Stimulated activated CD4-positive, alpha-beta T cell treated with anti-CD3 and anti-CD28 coated beads, Interleukin-2, amount 100 ng/mL, for 48 hours (primary cell): ENCODE measurements around the gene RAB22A.
"Not testable (repeated sequence)": the region's sequence is repeated elsewhere in the genome, so short reads cannot be mapped to it uniquely, and the experiment has no call there.

Experiments used
- DNase-seq, 2 donors: peaks; one replicate each; pipeline ENCODE4 v3.0.0-alpha.2; 2020

The RAB22A gene

DNA sequence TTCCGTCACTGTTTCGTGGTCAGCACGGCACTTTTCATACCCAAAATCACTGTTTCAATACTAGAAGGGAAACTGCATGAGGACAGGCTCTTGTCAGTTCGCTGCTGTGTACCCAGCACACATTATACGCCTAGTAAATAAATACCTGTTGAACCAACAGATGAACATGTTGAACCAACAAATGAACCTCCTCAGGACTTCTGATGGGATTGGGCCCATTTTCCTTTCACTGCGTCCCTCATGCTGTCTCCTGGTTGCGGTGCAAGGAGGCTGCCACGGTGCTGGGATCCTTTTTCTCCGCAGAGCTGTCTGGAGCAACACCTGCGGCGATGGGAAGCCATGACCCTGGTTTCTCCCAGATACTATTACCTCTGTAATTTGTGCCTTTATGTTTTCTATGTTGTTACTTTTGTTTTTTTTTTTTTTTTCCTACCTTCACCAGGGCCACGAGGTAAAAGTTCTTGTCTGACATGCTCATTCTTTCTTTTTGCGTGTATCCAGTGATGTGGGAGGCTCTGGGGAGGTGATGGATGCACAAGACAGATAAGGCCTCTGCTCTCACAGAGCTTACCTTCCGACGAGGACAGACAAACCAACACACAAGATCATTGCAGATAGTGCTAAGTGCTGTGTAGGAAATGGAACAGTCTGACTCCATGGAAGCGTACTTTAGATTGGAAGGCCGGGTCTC lies 80.6 kb downstream of the RAB22A start:
- no peak for DNase-seq

- DNase-seq = no peak
Measured at GRCh38 chr20:58390659-58391035, 81.1 kb downstream of the RAB22A start.

- no peak for DNase-seq
Measured at GRCh38 chr20:58392286-58392685, 82.8 kb downstream of the RAB22A start.

GRCh38 chr20:58393299-58393698 lies 83.8 kb downstream of the RAB22A start:
- no peak for DNase-seq

DNA sequence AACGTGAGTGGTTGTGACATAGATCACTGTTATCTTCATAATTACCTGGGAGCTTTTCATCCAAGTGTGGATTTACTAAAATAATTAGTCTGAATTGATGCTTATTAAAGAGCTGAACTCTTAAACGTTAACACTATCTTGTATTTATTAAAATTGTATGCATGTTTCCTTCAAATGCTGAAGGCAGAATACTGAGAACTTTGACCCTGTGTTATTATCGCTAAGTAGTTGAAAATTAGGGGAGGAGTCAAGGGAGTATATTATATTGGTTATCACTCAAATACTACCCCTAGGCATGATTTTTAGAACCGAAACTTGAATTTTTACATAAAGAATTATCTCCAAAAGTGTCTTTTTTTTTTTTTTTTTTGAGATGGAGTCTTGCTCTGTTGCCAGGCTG lies 85.3 kb downstream of the RAB22A start:
- DNase-seq = no peak

GRCh38 chr20:58395604-58396003 lies 86.1 kb downstream of the RAB22A start:
- no peak for DNase-seq

DNA sequence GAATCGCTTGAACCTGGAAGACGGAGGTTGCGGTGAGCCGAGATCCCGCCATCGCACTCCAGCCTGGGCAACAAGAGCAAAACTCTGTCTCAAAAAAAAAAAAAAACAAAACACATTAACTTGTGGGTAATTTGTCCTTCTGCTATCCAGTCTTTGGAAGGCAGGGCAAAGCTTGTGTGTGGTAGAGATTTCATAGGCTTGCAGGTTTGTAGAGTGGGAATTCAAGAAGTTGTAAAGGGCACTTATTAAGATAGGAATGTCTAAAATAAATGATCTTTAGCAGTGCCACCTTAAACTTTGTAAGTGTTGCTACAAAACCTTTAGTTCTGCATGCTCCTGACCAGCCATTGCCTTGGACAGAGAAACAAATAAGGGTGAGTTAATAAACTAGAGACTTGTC lies 87.9 kb downstream of the RAB22A start:
- DNase-seq = no peak

- no peak for DNase-seq
Measured at GRCh38 chr20:58398254-58398653, 88.7 kb downstream of the RAB22A start.

- no peak for DNase-seq
Measured at GRCh38 chr20:58399926-58400325, 90.4 kb downstream of the RAB22A start.

DNA sequence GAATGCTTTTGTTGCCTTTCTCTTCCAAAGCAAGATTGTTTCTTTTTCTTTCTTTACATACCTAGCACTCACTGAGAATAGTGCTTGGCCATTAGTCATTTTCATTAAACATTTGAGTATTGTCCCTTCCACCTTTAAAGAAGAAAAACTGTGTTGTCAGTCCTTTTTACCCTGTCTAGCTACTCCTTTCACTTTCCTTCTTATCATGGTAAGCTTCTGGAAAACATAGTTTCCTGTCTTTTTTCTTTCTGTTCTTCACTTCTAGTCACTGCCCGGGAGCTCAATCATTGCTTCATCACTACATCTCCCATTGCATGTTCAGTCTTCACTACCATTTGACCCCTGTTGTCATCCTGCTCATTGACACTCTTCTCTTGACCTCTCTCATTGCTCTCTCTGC lies 91.6 kb downstream of the RAB22A start:
- DNase-seq = no peak

DNA sequence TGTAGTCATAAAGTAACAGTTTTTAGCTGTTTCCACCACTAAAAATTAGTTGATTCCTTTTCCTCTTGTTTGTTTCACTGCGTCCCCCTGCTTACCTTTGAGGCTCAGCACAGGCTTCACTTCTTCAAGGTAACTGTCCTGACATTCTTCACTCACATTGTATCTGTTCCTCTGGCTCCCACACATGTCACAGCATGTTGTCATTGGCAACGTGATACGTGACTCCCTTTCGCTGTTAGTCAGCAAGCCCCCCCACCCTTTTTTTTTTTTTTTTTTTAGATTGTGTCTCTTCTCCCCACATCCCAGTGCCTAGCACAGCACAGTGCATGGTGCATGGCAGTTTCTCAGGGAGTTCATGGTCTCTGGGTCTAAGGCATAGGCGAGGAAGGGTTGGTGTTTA lies 92.8 kb downstream of the RAB22A start:
- no peak for DNase-seq

- no peak for DNase-seq
Measured at GRCh38 chr20:58402827-58403226, 93.3 kb downstream of the RAB22A start.

- no peak for DNase-seq
Measured at GRCh38 chr20:58403272-58403671, 93.8 kb downstream of the RAB22A start.

- no peak for DNase-seq
Measured at GRCh38 chr20:58405504-58406291, 96.2 kb downstream of the RAB22A start.

DNA sequence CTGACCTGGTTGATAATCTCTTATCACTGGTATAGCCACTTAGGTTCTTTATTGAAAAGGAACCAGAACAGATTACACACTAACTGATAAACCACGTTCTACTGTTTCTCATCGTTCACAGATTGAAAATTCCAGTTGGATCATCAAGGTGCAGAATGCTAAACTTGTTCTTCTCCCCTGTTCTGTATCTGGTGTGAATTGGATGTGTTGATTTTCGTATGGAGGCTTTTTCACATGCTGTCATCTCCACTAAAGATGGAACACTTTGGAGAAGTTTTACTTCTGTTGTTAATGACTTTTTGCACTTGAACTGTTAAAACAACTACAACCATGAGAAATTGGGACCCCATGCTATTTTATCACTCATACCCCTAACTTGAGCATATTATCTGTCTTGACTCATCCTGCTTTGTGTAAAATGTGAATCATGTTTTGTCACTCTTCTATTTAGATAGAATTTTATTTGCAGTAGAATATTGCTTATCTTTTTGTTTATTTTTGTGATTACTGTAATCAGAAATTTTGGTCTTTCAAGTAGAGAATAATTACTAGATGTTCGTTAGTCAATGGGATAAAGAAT lies 97.0 kb downstream of the RAB22A start:
- DNase-seq = no peak

GRCh38 chr20:58407201-58407873 lies 97.8 kb downstream of the RAB22A start:
- no peak for DNase-seq

DNA sequence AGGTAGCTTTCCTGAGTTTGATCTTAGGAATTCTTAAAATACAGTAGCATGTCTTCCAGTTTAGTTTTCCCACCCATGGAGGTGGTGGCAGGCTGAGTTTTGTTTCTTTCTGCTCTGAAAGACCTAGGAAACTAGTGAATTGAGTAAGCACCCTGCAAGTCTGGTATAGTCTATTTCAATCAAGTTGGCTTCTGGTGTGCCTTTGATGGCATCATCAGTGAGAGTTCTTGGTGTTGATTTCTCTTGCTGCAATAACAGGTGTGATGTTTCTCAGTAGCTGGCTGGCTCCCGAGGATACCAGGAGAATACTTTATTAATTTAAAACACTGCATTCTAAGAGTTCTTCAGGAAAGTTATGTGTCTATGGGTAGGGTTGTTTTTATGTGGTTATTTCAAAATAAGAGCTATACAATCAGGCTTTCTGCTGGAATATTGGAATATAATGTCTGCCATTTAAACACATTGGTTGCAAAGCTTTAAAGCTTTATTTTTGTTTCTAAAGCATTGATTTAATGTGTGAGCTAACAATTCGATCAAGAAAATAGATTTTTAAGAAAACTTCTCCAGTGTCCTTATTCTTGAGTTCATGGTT lies 98.5 kb downstream of the RAB22A start:
- no peak for DNase-seq

DNA sequence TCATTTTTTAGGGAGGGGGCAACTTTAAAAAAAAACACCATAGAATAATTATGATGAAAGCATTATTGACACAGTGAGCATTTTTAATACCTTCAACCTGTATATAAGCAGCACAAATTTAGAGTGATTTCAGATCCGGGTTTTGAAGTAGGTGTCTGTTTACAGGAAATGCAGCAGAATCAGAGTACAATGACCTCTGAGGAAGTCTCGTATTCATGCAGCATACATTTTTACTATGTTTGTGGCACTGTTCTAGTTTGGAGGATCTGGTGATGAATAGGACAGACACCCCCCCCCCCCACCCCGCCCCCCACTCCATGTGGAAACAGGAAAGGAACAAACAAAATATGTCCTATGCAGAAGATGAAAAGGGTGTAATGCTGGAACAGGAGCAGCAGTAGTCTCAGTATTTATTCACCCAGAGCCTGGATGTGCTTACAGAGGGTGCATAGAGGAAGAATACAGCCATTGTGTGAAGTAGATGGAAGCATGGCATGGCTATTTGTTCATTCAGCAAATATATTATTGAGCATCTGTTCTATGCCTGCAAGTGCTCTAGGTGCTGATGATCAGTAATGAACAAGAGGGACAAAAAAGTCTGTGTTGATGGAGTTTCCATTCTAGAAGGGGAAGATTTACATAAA lies 99.2 kb downstream of the RAB22A start:
- no peak for DNase-seq

DNA sequence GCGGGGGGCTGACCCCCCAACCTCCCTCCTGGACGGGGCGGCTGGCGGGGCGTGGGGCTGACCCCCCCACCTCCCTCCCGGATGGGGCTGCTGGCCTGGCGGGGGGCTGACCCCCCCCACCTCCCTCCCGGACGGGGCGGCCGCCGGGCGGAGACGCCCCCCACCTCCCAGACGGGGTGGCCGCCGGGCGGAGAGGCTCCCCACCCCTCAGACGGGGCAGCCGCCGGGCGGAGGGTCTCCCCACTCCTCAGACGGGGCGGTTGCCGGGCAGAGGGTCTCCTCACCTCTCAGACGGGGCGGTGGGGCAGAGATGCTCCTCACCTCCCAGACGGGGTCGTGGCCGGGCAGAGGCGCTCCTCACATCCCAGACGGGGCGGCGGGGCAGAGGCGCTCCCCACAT lies 104.7 kb downstream of the RAB22A start:
- not testable (repeated sequence) for DNase-seq

- DNase-seq = not testable (repeated sequence)
Measured at GRCh38 chr20:58414786-58415185, 105.3 kb downstream of the RAB22A start.

GRCh38 chr20:58416057-58416456 lies 106.5 kb downstream of the RAB22A start:
- no peak for DNase-seq

DNA sequence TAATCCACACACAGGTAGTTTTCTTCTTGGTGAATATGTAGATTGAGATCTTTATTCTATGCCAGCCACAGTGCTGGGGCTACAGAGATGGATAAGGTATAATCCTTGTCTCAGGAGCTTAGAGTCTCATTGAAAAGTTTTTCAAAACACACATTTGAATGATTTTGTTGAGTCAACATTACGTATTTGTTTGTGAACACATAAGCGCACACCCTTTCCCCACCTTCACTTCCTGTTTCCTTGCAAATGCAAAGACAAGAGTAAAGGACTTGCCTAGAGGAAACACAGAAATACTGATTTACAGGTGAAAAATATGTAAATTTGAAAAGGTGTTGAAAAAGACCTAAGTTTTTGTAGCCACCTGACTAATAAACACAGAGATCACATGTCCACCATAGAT lies 107.3 kb downstream of the RAB22A start:
- DNase-seq = no peak
